ENCODE results near the gene CST7. TPM values are rescaled to one million over a fixed set of nuclear protein-coding genes. Genes with fewer than 3 reads are reported as not detected.
A peak's percentile ranks its signal among the peaks of the same experiment; 100 is the strongest.

CST7 gene
- total and polyA plus RNA-seq, 2 donors from 2014 or later: 1.4 to 3.7 TPM

- Histone ChIP-seq H3K4me1 (ENCODE audit: control insufficient read depth in 2 of 3, insufficient read depth in 2 of 3, low read depth in 1 of 3, low read length in 3 of 3) (no peaks in the 10 kb centered on the region), H3K9me3 (ENCODE audit: control insufficient read depth in 2 of 3, insufficient read depth in 1 of 3, low read length in 3 of 3) (no peaks in the 10 kb centered on the region), H3K36me3 (ENCODE audit: control insufficient read depth in 2 of 3, insufficient read depth in 3 of 3, low read length in 3 of 3) (peaks cover 0 to 5% (median 0%) of the 10 kb centered on the region in 3 donors), H3K27ac (ENCODE audit: low read depth in 2 of 2, low read length in 2 of 2) (no peak overlapping the region), H3K4me3 (ENCODE audit: low read length in 3 of 3) (no peak overlapping the region), H3K9ac (ENCODE audit: low read length in 3 of 3) (no peak overlapping the region), H3K27me3 (ENCODE audit: control insufficient read depth, insufficient read depth, low read length) (no peaks in the 10 kb centered on the region)
- no peak for DNase-seq
- intact Hi-C loops (cut with DNase I): no loop called here
- no peak for TF ChIP-seq CTCF (IDR thresholded peaks at IDR 0.05; ENCODE audit: borderline replicate concordance, extremely low read depth, insufficient read depth)
- FAIRE-seq: no peak
These were observed 7.2 kb downstream of the CST7 start for GRCh38 chr20:24956001-24956841.

- no peak for TF ChIP-seq CTCF (IDR thresholded peaks at IDR 0.05; ENCODE audit: borderline replicate concordance, extremely low read depth, insufficient read depth)
- Histone ChIP-seq H3K27ac (ENCODE audit: low read depth in 2 of 2, low read length in 2 of 2) (no peak overlapping the region), H3K4me1 (ENCODE audit: control insufficient read depth in 2 of 3, insufficient read depth in 2 of 3, low read depth in 1 of 3, low read length in 3 of 3) (no peaks in the 10 kb centered on the region), H3K4me3 (ENCODE audit: low read length in 3 of 3) (no peak overlapping the region), H3K27me3 (ENCODE audit: control insufficient read depth, insufficient read depth, low read length) (no peaks in the 10 kb centered on the region), H3K9ac (ENCODE audit: low read length in 3 of 3) (no peak overlapping the region), H3K36me3 (ENCODE audit: control insufficient read depth in 2 of 3, insufficient read depth in 3 of 3, low read length in 3 of 3) (peaks cover 0 to 5% (median 1%) of the 10 kb centered on the region in 3 donors), H3K9me3 (ENCODE audit: control insufficient read depth in 2 of 3, insufficient read depth in 1 of 3, low read length in 3 of 3) (no peaks in the 10 kb centered on the region)
- DNase-seq (peak in 2 of 5 donors; percentile 8 to 34), FAIRE-seq (no peak)
- intact Hi-C loops (cut with DNase I): no loop called here
These were observed 8.4 kb downstream of the CST7 start for GRCh38 chr20:24957326-24958016.

GRCh38 chr20:24958506-24959385 lies 9.7 kb downstream of the CST7 start:
- Histone ChIP-seq H3K27ac (ENCODE audit: low read depth in 2 of 2, low read length in 2 of 2) (no peak overlapping the region), H3K4me3 (ENCODE audit: low read length in 3 of 3) (no peak overlapping the region), H3K9ac (ENCODE audit: low read length in 3 of 3) (no peak overlapping the region), H3K9me3 (ENCODE audit: control insufficient read depth in 2 of 3, insufficient read depth in 1 of 3, low read length in 3 of 3) (no peaks in the 10 kb centered on the region), H3K4me1 (ENCODE audit: control insufficient read depth in 2 of 3, insufficient read depth in 2 of 3, low read depth in 1 of 3, low read length in 3 of 3) (no peaks in the 10 kb centered on the region), H3K36me3 (ENCODE audit: control insufficient read depth in 2 of 3, insufficient read depth in 3 of 3, low read length in 3 of 3) (peaks cover 0 to 16% (median 14%) of the 10 kb centered on the region in 3 donors), H3K27me3 (ENCODE audit: control insufficient read depth, insufficient read depth, low read length) (no peaks in the 10 kb centered on the region)
- no peak for TF ChIP-seq CTCF (IDR thresholded peaks at IDR 0.05; ENCODE audit: borderline replicate concordance, extremely low read depth, insufficient read depth)
- intact Hi-C loops (cut with DNase I): no loop called here
- DNase-seq (peak in 2 of 5 donors; percentile 7 to 13), FAIRE-seq (no peak)
